ENCODE measurements around the gene GREB1L. TPM values are rescaled to one million over a fixed set of nuclear protein-coding genes. Genes with fewer than 3 reads are reported as not detected.

GREB1L gene
- total and polyA plus RNA-seq, 2 donors from 2014 or later, result 0.79 TPM; not detected in 1

GRCh38 chr18:21453511-21453901 lies 211.5 kb downstream of the GREB1L start:
- no peak for FAIRE-seq
- Histone ChIP-seq H3K27me3 (ENCODE audit: control insufficient read depth, insufficient read depth, low read length) (no peaks in the 10 kb centered on the region), H3K4me1 (ENCODE audit: control insufficient read depth in 2 of 3, insufficient read depth in 2 of 3, low read depth in 1 of 3, low read length in 3 of 3) (no peaks in the 10 kb centered on the region), H3K9ac (ENCODE audit: low read length in 3 of 3) (no peak overlapping the region), H3K4me3 (ENCODE audit: low read length in 3 of 3) (no peak overlapping the region), H3K36me3 (ENCODE audit: control insufficient read depth in 2 of 3, insufficient read depth in 3 of 3, low read length in 3 of 3) (no peaks in the 10 kb centered on the region), H3K27ac (ENCODE audit: low read depth in 2 of 2, low read length in 2 of 2) (no peak overlapping the region), H3K9me3 (ENCODE audit: control insufficient read depth in 2 of 3, insufficient read depth in 1 of 3, low read length in 3 of 3) (no peaks in the 10 kb centered on the region)
- TF ChIP-seq CTCF (IDR thresholded peaks at IDR 0.05; ENCODE audit: borderline replicate concordance, extremely low read depth, insufficient read depth), result no peak
- intact Hi-C loops (cut with DNase I), result no loop called here
- no peak for DNase-seq

GRCh38 chr18:21454725-21455124 lies 212.7 kb downstream of the GREB1L start:
- H3K36me3 ChIP-seq (ENCODE audit: control insufficient read depth in 2 of 3, insufficient read depth in 3 of 3, low read length in 3 of 3), result no peaks in the 10 kb centered on the region
- FAIRE-seq (no peak), DNase-seq (no peak)
- H3K9ac ChIP-seq (ENCODE audit: low read length in 3 of 3), result no peak overlapping the region
- no peak for TF ChIP-seq CTCF (IDR thresholded peaks at IDR 0.05; ENCODE audit: borderline replicate concordance, extremely low read depth, insufficient read depth)
- intact Hi-C loops (cut with DNase I), result no loop called here
- H3K4me1 ChIP-seq (ENCODE audit: control insufficient read depth in 2 of 3, insufficient read depth in 2 of 3, low read depth in 1 of 3, low read length in 3 of 3), result no peaks in the 10 kb centered on the region
- H3K27me3 ChIP-seq (ENCODE audit: control insufficient read depth, insufficient read depth, low read length), result no peaks in the 10 kb centered on the region
- H3K4me3 ChIP-seq (ENCODE audit: low read length in 3 of 3), result no peak overlapping the region
- H3K9me3 ChIP-seq (ENCODE audit: control insufficient read depth in 2 of 3, insufficient read depth in 1 of 3, low read length in 3 of 3), result no peaks in the 10 kb centered on the region
- no peak overlapping the region for H3K27ac ChIP-seq (ENCODE audit: low read depth in 2 of 2, low read length in 2 of 2)

- intact Hi-C loops (cut with DNase I), result no loop called here
- DNase-seq, result no peak
- Histone ChIP-seq H3K36me3 (ENCODE audit: control insufficient read depth in 2 of 3, insufficient read depth in 3 of 3, low read length in 3 of 3) (no peaks in the 10 kb centered on the region), H3K4me1 (ENCODE audit: control insufficient read depth in 2 of 3, insufficient read depth in 2 of 3, low read depth in 1 of 3, low read length in 3 of 3) (no peaks in the 10 kb centered on the region), H3K9me3 (ENCODE audit: control insufficient read depth in 2 of 3, insufficient read depth in 1 of 3, low read length in 3 of 3) (no peaks in the 10 kb centered on the region), H3K4me3 (ENCODE audit: low read length in 3 of 3) (no peak overlapping the region), H3K27me3 (ENCODE audit: control insufficient read depth, insufficient read depth, low read length) (no peaks in the 10 kb centered on the region), H3K27ac (ENCODE audit: low read depth in 2 of 2, low read length in 2 of 2) (no peak overlapping the region), H3K9ac (ENCODE audit: low read length in 3 of 3) (no peak overlapping the region)
- FAIRE-seq, result no peak
- TF ChIP-seq CTCF (IDR thresholded peaks at IDR 0.05; ENCODE audit: borderline replicate concordance, extremely low read depth, insufficient read depth), result no peak
Observed at GRCh38 chr18:21456428-21457178, 214.6 kb downstream of the GREB1L start.

- no peak for TF ChIP-seq CTCF (IDR thresholded peaks at IDR 0.05; ENCODE audit: borderline replicate concordance, extremely low read depth, insufficient read depth)
- no peak for FAIRE-seq
- Histone ChIP-seq H3K36me3 (ENCODE audit: control insufficient read depth in 2 of 3, insufficient read depth in 3 of 3, low read length in 3 of 3) (no peaks in the 10 kb centered on the region), H3K27me3 (ENCODE audit: control insufficient read depth, insufficient read depth, low read length) (no peaks in the 10 kb centered on the region), H3K27ac (ENCODE audit: low read depth in 2 of 2, low read length in 2 of 2) (no peak overlapping the region), H3K9ac (ENCODE audit: low read length in 3 of 3) (no peak overlapping the region), H3K4me1 (ENCODE audit: control insufficient read depth in 2 of 3, insufficient read depth in 2 of 3, low read depth in 1 of 3, low read length in 3 of 3) (no peaks in the 10 kb centered on the region), H3K4me3 (ENCODE audit: low read length in 3 of 3) (no peak overlapping the region), H3K9me3 (ENCODE audit: control insufficient read depth in 2 of 3, insufficient read depth in 1 of 3, low read length in 3 of 3) (no peaks in the 10 kb centered on the region)
- DNase-seq, result no peak
- intact Hi-C loops (cut with DNase I), result no loop called here
Observed at GRCh38 chr18:21457179-21457535, 215.1 kb downstream of the GREB1L start.
